ENCODE results near the gene ASPRV1. TPM values are rescaled to one million over a fixed set of nuclear protein-coding genes. Genes with fewer than 3 reads are reported as not detected.

Gene ASPRV1
- total RNA-seq, 1 experiment from 2014 or later: 1.3 TPM

- TF ChIP-seq CBFB (CRISPR knock-in tag; IDR thresholded peaks at IDR 0.05; ENCODE audit: low read depth) (no peak), ARID4B (CRISPR knock-in tag; IDR thresholded peaks at IDR 0.05; ENCODE audit: borderline replicate concordance) (no peak), MLX (CRISPR knock-in tag; IDR thresholded peaks at IDR 0.05) (no peak), ZNF263 (CRISPR knock-in tag; IDR thresholded peaks at IDR 0.05; ENCODE audit: low read depth) (no peak), NFYB (CRISPR knock-in tag; conservative IDR thresholded peaks at IDR 0.05; ENCODE audit: low read depth) (no peak), MXD4 (CRISPR knock-in tag; IDR thresholded peaks at IDR 0.05; ENCODE audit: borderline replicate concordance) (no peak), GTF2I (CRISPR knock-in tag; conservative IDR thresholded peaks at IDR 0.05) (no peak), CDX4 (CRISPR knock-in tag; IDR thresholded peaks at IDR 0.05; ENCODE audit: borderline replicate concordance) (no peak)
These were observed 5.1 kb upstream of the ASPRV1 start (continued) for GRCh38 chr2:69966496-69966895.

GRCh38 chr2:69965756-69966445 lies 4.5 kb upstream of the ASPRV1 start:
- no peaks in the 10 kb centered on the region for H3K36me3 Mint-ChIP-seq
- CTCF ChIA-PET: no interaction called here
- no peak for TF ChIP-seq ERG (CRISPR knock-in tag; IDR thresholded peaks at IDR 0.05)
- TF ChIP-seq JAZF1 (CRISPR knock-in tag; IDR thresholded peaks at IDR 0.05): no peak
- no peaks in the 10 kb centered on the region for H3K9me3 Mint-ChIP-seq
- H3K4me3 Mint-ChIP-seq: no peak overlapping the region
- DNase-seq (ENCODE audit: low spot score) (no peak), ATAC-seq (no peak)
- peaks cover 10% of the 10 kb centered on the region for H3K4me1 Mint-ChIP-seq
- POLR2A ChIA-PET: interaction anchor here (0.7 kb wide), 1 partner anchor 51 kb away, joined by 3 read pairs; the partner anchor contains the start of gene MXD1
- H3K27me3 Mint-ChIP-seq (ENCODE audit: low read depth): no peaks in the 10 kb centered on the region; the same call in none of the 2 replicates
- H3K27ac Mint-ChIP-seq: no peak overlapping the region

- POLR2A ChIA-PET: interaction anchor here (0.6 kb wide), 1 partner anchor 24 kb away, joined by 3 read pairs; no protein-coding TSS in a partner anchor
- no peak; the same call in 1 of the 2 replicates for ATAC-seq
These were observed 3.0 kb upstream of the ASPRV1 start for GRCh38 chr2:69964353-69964841.

More at GRCh38 chr2:69964353-69964841, 3.0 kb upstream of the ASPRV1 start:
- CTCF ChIA-PET: interaction anchor here (1.6 kb wide), 1 partner anchor 41 kb away, joined by 5 read pairs; no protein-coding TSS in a partner anchor
- peaks cover 10% of the 10 kb centered on the region for H3K4me1 Mint-ChIP-seq
- TF ChIP-seq ZNF219 (CRISPR knock-in tag; IDR thresholded peaks at IDR 0.05; ENCODE audit: borderline replicate concordance): no peak
- TF ChIP-seq JAZF1 (CRISPR knock-in tag; IDR thresholded peaks at IDR 0.05): no peak
- TF ChIP-seq TEAD1 (CRISPR knock-in tag; IDR thresholded peaks at IDR 0.05): no peak
- no peak for TF ChIP-seq ELF4 (CRISPR knock-in tag; IDR thresholded peaks at IDR 0.05; ENCODE audit: low read depth)
- no peak for DNase-seq (ENCODE audit: low spot score)
- no peaks in the 10 kb centered on the region for H3K9me3 Mint-ChIP-seq
- H3K36me3 Mint-ChIP-seq: no peaks in the 10 kb centered on the region
- H3K4me3 Mint-ChIP-seq: no peak overlapping the region
- no peaks in the 10 kb centered on the region; the same call in 1 of the 2 replicates for H3K27me3 Mint-ChIP-seq (ENCODE audit: low read depth)
- H3K27ac Mint-ChIP-seq: no peak overlapping the region
